Activated T-cell treated with anti-CD3 and anti-CD28 coated beads, Interleukin-2, amount 50 U/mL, for 72 hours (primary cell): ENCODE measurements around the gene DPP8. TPM values are rescaled to one million over a fixed set of nuclear protein-coding genes. Genes with fewer than 3 reads are reported as not detected.
"Not testable (repeated sequence)": the region's sequence is repeated elsewhere in the genome, so short reads cannot be mapped to it uniquely, and the experiment has no call there.

ENCODE experiments used
- ATAC-seq, 2 donors: fragments of 150-1000 bp; cut with Tn5 transposase; replicated peaks in 1 of 2; 2 replicates each; pipeline ENCODE4 v1.10.0; 2021; ENCODE audit warnings: moderate library complexity in 2 of 2, mild to moderate bottlenecking in 1 of 2
- DNase-seq, 2 donors: peaks; one replicate each; pipeline ENCODE4 v3.0.0; 2021 to 2022; ENCODE audit warnings: mixed read lengths in 1 of 2
- H3K27ac Mint-ChIP-seq: one replicate; pipeline ENCODE4 v1.8.0; 2022; ENCODE audit warnings: mild to moderate bottlenecking, moderate library complexity, mixed read lengths
- H3K27me3 Mint-ChIP-seq: one replicate; pipeline ENCODE4 v1.8.0; 2022; ENCODE audit warnings: low read depth, mixed read lengths
- H3K36me3 Mint-ChIP-seq, 2 donors: one replicate each; pipeline ENCODE4 v1.8.0; 2022; ENCODE audit warnings: mixed read lengths in 2 of 2, mild to moderate bottlenecking in 1 of 2; ENCODE audit not compliant: insufficient read depth in 2 of 2
- H3K4me1 Mint-ChIP-seq: one replicate; pipeline ENCODE4 v1.8.0; 2022; ENCODE audit warnings: low read depth, mixed read lengths
- H3K4me3 Mint-ChIP-seq, 2 donors: one replicate each; pipeline ENCODE4 v1.8.0; 2022; ENCODE audit warnings: mild to moderate bottlenecking in 2 of 2, mixed read lengths in 2 of 2, moderate library complexity in 2 of 2
- H3K9me3 Mint-ChIP-seq, 2 donors: one replicate each; pipeline ENCODE4 v1.8.0; 2022; ENCODE audit warnings: mixed read lengths in 2 of 2
- total RNA-seq, 2 donors: library from RNA; stranded (reverse); gene quantifications; one replicate each; pipeline ENCODE4 v1.2.3, GENCODE V29; 2022

Gene DPP8
- total RNA-seq, 2 donors from 2014 or later, result 36.1 to 38.6 TPM

- peak overlapping the region; percentile 86 for H3K27ac Mint-ChIP-seq
- ATAC-seq (no peak), DNase-seq (no peak)
- H3K4me1 Mint-ChIP-seq, result peaks cover 54% of the 10 kb centered on the region
- H3K36me3 Mint-ChIP-seq, result peaks cover 3 to 13% of the 10 kb centered on the region in 2 donors
- H3K27me3 Mint-ChIP-seq, result no peaks in the 10 kb centered on the region
- no peaks in the 10 kb centered on the region for H3K9me3 Mint-ChIP-seq
- peak overlapping the region in 1 of 2 donors; percentile 37 for H3K4me3 Mint-ChIP-seq
These were observed 4.6 kb downstream of the DPP8 start for GRCh38 chr15:65512807-65513416.

- peaks cover 49% of the 10 kb centered on the region for H3K4me1 Mint-ChIP-seq
- DNase-seq, result no peak
These were observed 5.3 kb downstream of the DPP8 start for GRCh38 chr15:65512189-65512588.

DNA sequence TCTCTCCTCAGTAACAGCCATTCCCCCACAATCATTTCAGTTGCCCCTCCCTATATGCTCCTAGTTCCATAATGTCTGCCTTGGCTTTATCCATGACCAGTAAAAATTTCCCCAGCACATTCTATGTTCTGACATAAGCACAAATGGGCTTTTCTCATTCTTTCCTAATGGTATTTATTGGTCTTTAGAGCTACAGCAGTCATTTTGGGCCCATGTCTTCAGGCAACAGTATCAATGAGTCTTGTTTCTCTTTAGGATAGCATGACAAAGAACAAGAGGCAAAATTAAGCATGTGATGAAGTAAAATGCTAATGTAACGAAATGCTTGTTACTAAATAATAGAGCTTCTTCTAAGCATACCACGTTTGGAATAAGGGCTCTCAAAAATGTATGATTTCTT, 8.2 kb downstream of the DPP8 start:
- Mint-ChIP-seq H3K27me3 (no peaks in the 10 kb centered on the region), H3K4me1 (peaks cover 26% of the 10 kb centered on the region), H3K4me3 (no peak overlapping the region), H3K27ac (no peak overlapping the region), H3K9me3 (no peaks in the 10 kb centered on the region), H3K36me3 (peaks cover 0 to 15% of the 10 kb centered on the region in 2 donors)
- DNase-seq (no peak), ATAC-seq (no peak)

More at GRCh38 chr15:65512189-65512588, 5.3 kb downstream of the DPP8 start:
- Mint-ChIP-seq H3K9me3 (no peaks in the 10 kb centered on the region), H3K27ac (no peak overlapping the region), H3K4me3 (no peak overlapping the region), H3K36me3 (peaks cover 3 to 13% of the 10 kb centered on the region in 2 donors), H3K27me3 (no peaks in the 10 kb centered on the region)
- ATAC-seq, result no peak

- DNase-seq (no peak), ATAC-seq (no peak)
- H3K36me3 Mint-ChIP-seq, result peaks cover 1 to 16% of the 10 kb centered on the region in 2 donors
- no peaks in the 10 kb centered on the region for H3K9me3 Mint-ChIP-seq
- no peaks in the 10 kb centered on the region for H3K27me3 Mint-ChIP-seq
- no peak overlapping the region for H3K4me3 Mint-ChIP-seq
- no peak overlapping the region for H3K27ac Mint-ChIP-seq
- H3K4me1 Mint-ChIP-seq, result no peaks in the 10 kb centered on the region
These were observed 23.4 kb downstream of the DPP8 start for GRCh38 chr15:65494076-65494475.

DNA sequence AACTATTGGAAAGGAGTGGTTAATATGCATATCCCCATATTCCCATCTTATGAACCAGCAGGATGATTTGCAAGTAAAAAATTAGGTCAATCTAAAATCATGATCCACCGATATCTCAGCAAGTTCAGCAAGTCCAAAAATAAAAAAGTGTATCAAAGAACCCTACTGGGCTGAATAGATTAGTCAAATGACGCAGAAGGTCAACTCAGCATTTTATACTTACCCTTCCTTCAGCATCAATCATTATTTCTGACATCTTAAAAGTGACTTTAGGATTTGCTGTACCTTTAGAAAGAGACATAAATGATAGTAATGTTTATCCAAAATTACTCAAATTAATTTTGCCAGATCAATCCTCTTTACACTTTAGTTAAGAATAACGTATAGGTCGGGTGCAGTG, 32.6 kb downstream of the DPP8 start:
- Mint-ChIP-seq H3K9me3 (no peaks in the 10 kb centered on the region), H3K4me3 (no peak overlapping the region), H3K27me3 (no peaks in the 10 kb centered on the region), H3K4me1 (no peaks in the 10 kb centered on the region), H3K36me3 (peaks cover 1 to 20% of the 10 kb centered on the region in 2 donors), H3K27ac (no peak overlapping the region)
- ATAC-seq, result no peak
- no peak for DNase-seq

DNA sequence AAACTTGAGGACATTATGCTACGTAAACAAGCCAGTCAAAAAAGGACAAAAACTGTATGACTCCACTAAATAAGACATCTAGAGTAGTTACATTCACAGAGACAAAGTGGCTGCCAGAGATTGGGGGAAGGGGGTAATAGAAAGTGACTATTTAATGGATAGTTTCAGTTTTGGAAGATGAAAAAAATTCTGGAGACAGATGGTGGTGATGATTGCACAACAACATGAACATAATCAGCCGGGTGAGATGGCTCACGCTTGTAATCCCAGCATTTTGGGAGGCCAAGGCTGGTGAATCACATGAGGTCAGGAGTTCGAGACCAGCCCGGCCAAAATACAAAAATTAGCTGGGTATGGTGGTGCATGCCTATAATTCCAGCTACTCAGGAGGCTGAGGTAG, 40.6 kb downstream of the DPP8 start:
- DNase-seq (no peak), ATAC-seq (no peak)
- H3K4me3 Mint-ChIP-seq, result no peak overlapping the region
- H3K4me1 Mint-ChIP-seq, result peaks cover 5% of the 10 kb centered on the region
- no peaks in the 10 kb centered on the region for H3K27me3 Mint-ChIP-seq
- H3K36me3 Mint-ChIP-seq, result peaks cover 6 to 21% of the 10 kb centered on the region in 2 donors
- no peak overlapping the region for H3K27ac Mint-ChIP-seq
- H3K9me3 Mint-ChIP-seq, result no peaks in the 10 kb centered on the region

DNA sequence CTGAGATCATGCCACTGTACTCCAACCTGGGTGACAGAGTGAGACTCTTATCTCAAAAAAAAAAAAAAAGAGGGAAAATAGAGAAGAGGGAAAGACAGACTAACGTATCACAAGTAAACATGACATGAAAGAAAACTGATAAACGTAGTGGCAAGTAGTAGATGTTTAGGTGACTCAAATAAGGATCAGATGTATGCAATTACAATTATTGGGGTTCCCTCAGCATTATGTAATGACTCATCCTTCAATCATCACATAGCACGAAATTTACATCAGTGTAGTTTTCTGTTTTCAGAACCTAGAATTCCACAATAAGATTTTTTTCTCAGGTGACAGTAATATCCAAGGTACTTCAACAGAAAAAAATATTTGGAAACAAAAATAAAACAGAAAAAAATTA, 46.6 kb downstream of the DPP8 start:
- no peak for DNase-seq
- Mint-ChIP-seq H3K9me3 (no peaks in the 10 kb centered on the region), H3K27ac (peak overlapping the region; percentile 86), H3K27me3 (no peaks in the 10 kb centered on the region), H3K36me3 (peaks cover 2 to 20% of the 10 kb centered on the region in 2 donors), H3K4me1 (no peaks in the 10 kb centered on the region), H3K4me3 (no peak overlapping the region)
- no peak for ATAC-seq

DNA sequence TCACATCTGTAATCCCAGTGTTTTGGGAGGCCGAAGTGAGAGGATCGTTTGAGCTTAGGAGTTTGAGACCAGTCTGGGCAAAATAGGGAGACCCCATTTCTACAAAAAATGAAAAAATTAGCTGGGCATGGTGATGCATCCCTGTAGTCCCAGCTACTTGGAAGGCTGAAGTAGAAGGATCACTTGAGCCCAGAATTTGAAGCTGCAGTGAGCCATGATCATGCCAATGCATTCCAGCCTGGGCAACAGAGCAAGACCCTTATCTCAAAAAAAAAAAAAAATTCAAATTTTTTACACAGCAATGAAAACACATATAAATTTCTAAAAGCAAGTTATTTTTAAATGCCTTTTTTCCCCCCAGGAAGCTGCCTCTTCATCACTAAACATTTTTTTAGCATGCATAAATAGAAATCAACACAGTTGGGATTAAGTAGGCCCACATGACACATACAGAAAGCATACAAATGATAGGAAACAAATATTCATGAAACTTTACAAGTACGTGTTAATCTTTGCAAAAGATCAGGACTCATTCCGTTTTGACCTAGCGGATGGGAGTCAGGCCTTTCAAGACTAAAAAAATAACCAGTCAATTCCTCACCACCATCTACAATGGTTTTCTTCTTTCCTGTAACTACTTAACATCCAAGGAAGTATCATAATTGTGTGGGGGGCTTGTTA, 49.1 kb downstream of the DPP8 start:
- ATAC-seq (no peak), DNase-seq (no peak)
- Mint-ChIP-seq H3K27ac (no peak overlapping the region), H3K4me1 (no peaks in the 10 kb centered on the region), H3K36me3 (peaks cover 4 to 22% of the 10 kb centered on the region in 2 donors), H3K4me3 (no peak overlapping the region), H3K27me3 (no peaks in the 10 kb centered on the region), H3K9me3 (no peaks in the 10 kb centered on the region)

- H3K27me3 Mint-ChIP-seq, result no peaks in the 10 kb centered on the region
- no peaks in the 10 kb centered on the region for H3K9me3 Mint-ChIP-seq
- peaks cover 2 to 16% of the 10 kb centered on the region in 2 donors for H3K36me3 Mint-ChIP-seq
- no peak overlapping the region for H3K4me3 Mint-ChIP-seq
- H3K27ac Mint-ChIP-seq, result no peak overlapping the region
- peaks cover 2% of the 10 kb centered on the region for H3K4me1 Mint-ChIP-seq
- DNase-seq, result no peak
- ATAC-seq, result no peak
These were observed 50.6 kb downstream of the DPP8 start for GRCh38 chr15:65466901-65467300.

DNA sequence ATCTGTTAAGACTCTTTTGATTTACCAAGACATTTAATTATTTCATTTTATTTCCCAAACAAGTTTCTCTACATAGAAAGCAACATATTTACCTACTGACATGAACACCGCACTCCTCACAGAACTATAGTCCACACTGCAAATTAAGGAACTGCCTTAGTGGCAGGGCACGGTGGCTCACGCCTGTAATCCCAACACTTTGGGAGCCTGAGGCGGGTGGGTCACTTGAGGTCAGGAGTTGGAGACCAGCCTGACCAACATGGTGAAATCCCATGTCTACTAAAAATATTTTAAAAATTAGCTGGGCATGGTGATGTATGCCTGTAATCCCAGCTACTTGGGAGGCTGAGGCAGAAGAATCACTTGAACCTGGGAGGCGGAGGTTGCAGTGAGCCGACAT, 54.4 kb downstream of the DPP8 start:
- H3K4me3 Mint-ChIP-seq, H3K9me3 Mint-ChIP-seq, H3K27me3 Mint-ChIP-seq, H3K27ac Mint-ChIP-seq, ATAC-seq, DNase-seq: not testable (repeated sequence)
- Mint-ChIP-seq H3K36me3 (peaks cover 5 to 15% of the 10 kb centered on the region in 2 donors), H3K4me1 (peaks cover 15% of the 10 kb centered on the region)

DNA sequence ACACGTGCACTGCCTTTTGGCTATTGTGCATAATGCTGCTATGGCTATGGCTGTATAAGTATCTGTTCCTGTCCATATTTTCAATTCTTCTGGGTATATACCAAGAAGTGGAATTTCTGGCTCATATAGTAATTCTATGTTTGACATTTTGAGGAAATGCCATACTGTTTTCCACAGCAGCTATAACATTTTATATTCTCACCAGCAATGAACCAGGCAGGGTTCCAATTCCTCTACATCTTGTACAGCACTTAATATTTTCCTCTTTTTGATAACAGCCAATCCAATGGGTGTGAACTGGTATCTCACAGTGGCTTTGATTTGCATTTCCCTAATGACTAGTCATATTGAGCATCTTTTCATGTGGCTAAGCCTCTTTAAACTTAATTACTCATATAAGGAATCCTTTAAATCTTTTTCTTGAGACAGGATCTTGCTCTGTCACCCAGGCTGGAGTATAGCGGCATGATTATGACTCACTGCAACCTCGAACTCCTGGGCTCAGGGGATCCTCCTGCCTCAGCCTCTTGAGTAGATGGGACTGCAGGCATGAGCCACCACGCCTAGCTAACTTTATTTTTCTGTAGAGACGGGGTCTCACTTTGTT, 56.6 kb downstream of the DPP8 start:
- H3K36me3 Mint-ChIP-seq, result peaks cover 5 to 24% of the 10 kb centered on the region in 2 donors
- peaks cover 15% of the 10 kb centered on the region for H3K4me1 Mint-ChIP-seq
- H3K27me3 Mint-ChIP-seq, result no peaks in the 10 kb centered on the region
- no peak overlapping the region for H3K27ac Mint-ChIP-seq
- H3K4me3 Mint-ChIP-seq, result no peak overlapping the region
- DNase-seq, result peak; percentile 29 to 60
- H3K9me3 Mint-ChIP-seq, result no peaks in the 10 kb centered on the region
- ATAC-seq, result peak; percentile 97 to 98

DNA sequence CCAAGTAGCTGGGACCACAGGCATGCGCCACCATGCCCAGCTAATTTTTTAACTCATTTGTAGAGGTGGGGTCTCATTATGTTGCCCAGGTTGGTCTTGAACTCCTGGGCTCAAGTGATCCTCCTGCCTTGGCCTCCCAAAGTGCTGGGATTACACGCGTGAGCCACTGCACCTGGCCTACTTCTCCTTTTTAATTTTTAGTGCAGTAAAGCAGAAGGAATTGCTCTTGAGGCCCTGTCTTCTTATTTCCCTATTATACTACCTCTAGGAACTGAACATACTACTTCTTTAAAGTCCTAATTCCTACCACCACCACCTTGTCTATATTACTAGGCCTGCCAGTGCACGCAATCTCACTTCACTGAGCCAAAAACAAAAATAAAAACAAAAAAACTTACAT, 62.2 kb downstream of the DPP8 start:
- H3K27me3 Mint-ChIP-seq, DNase-seq, H3K4me1 Mint-ChIP-seq, ATAC-seq, H3K4me3 Mint-ChIP-seq, H3K9me3 Mint-ChIP-seq: not testable (repeated sequence)
- H3K27ac Mint-ChIP-seq, result peak overlapping the region; percentile 21
- H3K36me3 Mint-ChIP-seq, result peaks cover under 1 to 22% of the 10 kb centered on the region in 2 donors

- Mint-ChIP-seq H3K27ac (no peak overlapping the region), H3K27me3 (no peaks in the 10 kb centered on the region), H3K4me3 (no peak overlapping the region), H3K9me3 (no peaks in the 10 kb centered on the region), H3K36me3 (peaks cover 0 to 17% of the 10 kb centered on the region in 2 donors), H3K4me1 (no peaks in the 10 kb centered on the region)
- no peak for DNase-seq
- no peak for ATAC-seq
These were observed 65.5 kb downstream of the DPP8 start for GRCh38 chr15:65451989-65452388.
